SK-N-SH (cell line): ENCODE measurements around the gene DSE. TPM values are rescaled to one million over a fixed set of nuclear protein-coding genes. Genes with fewer than 3 reads are reported as not detected.

Source experiments
- CTCF ChIA-PET: fragments of 300-600, 350-600 bp; formaldehyde crosslinking; extraction: SDS; loops from one replicate; lab custom pipeline; 2021; lab: Yijun Ruan, JAX
- POLR2A ChIA-PET: fragments of 350-600 bp; sonication (Branson Sonifier 250); formaldehyde crosslinking; extraction: SDS; loops from one replicate; lab custom pipeline; 2020; ENCODE audit warnings: antibody characterized with exemption, inconsistent platforms; lab: Yijun Ruan, JAX
- DNase-seq: peaks from one replicate; pipeline ENCODE4 v3.0.0; 2012
- H2AFZ ChIP-seq: fragments of 200-600 bp; sonication (generic); 2 replicates; pipeline ENCODE4 v1.8.1; 2016; ENCODE audit warnings: antibody characterized with exemption, mild to moderate bottlenecking, low read depth
- H3F3A ChIP-seq: fragments of 200-600 bp; sonication (generic); replicated peaks from 2 replicates; pipeline ENCODE3; 2016; ENCODE audit warnings: antibody characterized with exemption, mild to moderate bottlenecking; ENCODE audit not compliant: insufficient read depth
- H3K27ac ChIP-seq, 2 experiments: fragments of 200-500 bp in 1 of 2; fragments of 200-600 bp in 1 of 2; sonication (Bioruptor generic) in 1 of 2; sonication (generic), shearing (Covaris generic) in 1 of 2; 2 replicates each; pipeline versions ENCODE4 v1.5.1 to v1.6.1; 2014 to 2016; ENCODE audit warnings: low read depth in 2 of 2, inconsistent platforms in 1 of 2, low read length in 1 of 2, mild to moderate bottlenecking in 1 of 2, mixed read lengths in 1 of 2
- H3K27me3 ChIP-seq: fragments of 200-600 bp; sonication (generic), shearing (Covaris generic); 2 replicates; pipeline ENCODE4 v1.6.1; 2016; ENCODE audit warnings: mixed run types; ENCODE audit not compliant: insufficient read depth
- H3K36me3 ChIP-seq, 2 experiments: fragments of 200-500 bp in 1 of 2; fragments of 200-600 bp in 1 of 2; sonication (Bioruptor generic) in 1 of 2; sonication (generic) in 1 of 2; replicated peaks in 1 of 2; 2 replicates each; pipeline versions ENCODE3 to v1.5.1; 2014 to 2016; ENCODE audit warnings: low read length in 1 of 2, mild to moderate bottlenecking in 1 of 2; ENCODE audit not compliant: insufficient read depth in 2 of 2, control insufficient read depth in 1 of 2
- H3K4me1 ChIP-seq, 2 experiments: fragments of 200-500 bp in 1 of 2; fragments of 200-600 bp in 1 of 2; sonication (Bioruptor generic) in 1 of 2; sonication (generic), shearing (Covaris generic) in 1 of 2; 2 replicates each; pipeline versions ENCODE4 v1.5.1 to v1.6.1; 2014 to 2016; ENCODE audit warnings: low read depth in 1 of 2, low read length in 1 of 2, mixed run types in 1 of 2; ENCODE audit not compliant: insufficient read depth in 2 of 2, control insufficient read depth in 1 of 2
- H3K4me2 ChIP-seq: fragments of 200-600 bp; sonication (generic), shearing (Covaris generic); 2 replicates; pipeline ENCODE4 v1.6.1; 2017; ENCODE audit warnings: mixed run types
- H3K4me3 ChIP-seq, 2 experiments: fragments of 200-500 bp in 1 of 2; fragments of 200-600 bp in 1 of 2; sonication (Bioruptor generic) in 1 of 2; sonication (generic), shearing (Covaris generic) in 1 of 2; 2 replicates each; pipeline versions ENCODE4 v1.5.1 to v1.8.1; 2014 to 2016; ENCODE audit warnings: low read depth in 2 of 2, inconsistent platforms in 1 of 2, low read length in 1 of 2, mild to moderate bottlenecking in 1 of 2, mixed read lengths in 1 of 2, moderate library complexity in 1 of 2
- H3K79me2 ChIP-seq: fragments of 200-600 bp; sonication (generic); 2 replicates; pipeline ENCODE4 v1.8.1; 2017; ENCODE audit warnings: mild to moderate bottlenecking; ENCODE audit not compliant: insufficient read depth
- H3K9ac ChIP-seq: fragments of 200-600 bp; sonication (generic); 2 replicates; pipeline ENCODE4 v1.6.1; 2017; ENCODE audit warnings: mixed run types
- H3K9me2 ChIP-seq: fragments of 200-600 bp; sonication (generic); 2 replicates; pipeline ENCODE4 v1.6.1; 2017; ENCODE audit warnings: mixed run types
- H3K9me3 ChIP-seq: fragments of 200-600 bp; sonication (generic); 2 replicates; pipeline ENCODE4 v1.6.1; 2017; ENCODE audit warnings: mixed run types, mild to moderate bottlenecking, moderate library complexity
- H4K20me1 ChIP-seq: fragments of 200-600 bp; sonication (generic); 2 replicates; pipeline ENCODE4 v1.6.1; 2017; ENCODE audit warnings: mild to moderate bottlenecking, mixed run types; ENCODE audit not compliant: insufficient read depth
- CHD2 ChIP-seq: fragments of 150-350 bp; IDR thresholded peaks from 2 replicates; pipeline ENCODE4 v1.6.1; 2018; ENCODE audit warnings: low read length; ENCODE audit not compliant: partially characterized antibody
- EP300 ChIP-seq, 2 experiments: IDR thresholded peaks; 2 replicates each; pipeline versions ENCODE4 v1.4.0 to v1.6.1; 2012; ENCODE audit warnings: borderline replicate concordance in 1 of 2, low read depth in 1 of 2, low read length in 1 of 2
- EZH2phosphoT487 ChIP-seq: fragments of 200-600 bp; sonication (generic); IDR thresholded peaks from 2 replicates; pipeline ENCODE4 v1.6.1; 2017; ENCODE audit warnings: low read depth, mixed run types, mild to moderate bottlenecking, antibody characterized with exemption, moderate library complexity, borderline replicate concordance
- FOSL2 ChIP-seq: IDR thresholded peaks from 2 replicates; pipeline ENCODE4 v1.4.0; 2012; ENCODE audit warnings: low read depth, mild to moderate bottlenecking, moderate library complexity, borderline replicate concordance
- FOXJ3 ChIP-seq: sonication (generic); formaldehyde crosslinking; IDR thresholded peaks from 2 replicates; pipeline ENCODE4 v1.5.1; 2020; ENCODE audit warnings: mild to moderate bottlenecking, missing genetic modification reagents
- RXRA ChIP-seq: IDR thresholded peaks from 2 replicates; pipeline ENCODE4 v1.4.0; 2012; ENCODE audit warnings: low read depth, mild to moderate bottlenecking, borderline replicate concordance
- TAF1 ChIP-seq: IDR thresholded peaks from 2 replicates; pipeline ENCODE4 v1.6.1; 2012; ENCODE audit warnings: low read depth, mild to moderate bottlenecking, low read length, moderate library complexity, borderline replicate concordance
- TCF12 ChIP-seq: IDR thresholded peaks from 2 replicates; pipeline ENCODE4 v1.4.0; 2012
- USF1 ChIP-seq: IDR thresholded peaks from 2 replicates; pipeline ENCODE4 v1.4.0; 2012; ENCODE audit warnings: low read depth, borderline replicate concordance
- YY1 ChIP-seq: IDR thresholded peaks from 2 replicates; pipeline ENCODE4 v1.4.0; 2012; ENCODE audit warnings: low read depth, mild to moderate bottlenecking
- ZBTB33 ChIP-seq: IDR thresholded peaks from 2 replicates; pipeline ENCODE4 v1.4.0; 2012; ENCODE audit warnings: low read depth, borderline replicate concordance
- WGBS: methylation state at CpG from one replicate; pipeline ENCODE4 v1.1.6; 2017; ENCODE audit warnings: low lambda C conversion rate; 5-methylcytosine and 5-hydroxymethylcytosine counted together
- polyA plus RNA-seq, 3 experiments: library from polyadenylated mRNA; depleted of rRNA; stranded (reverse); fragments of >200 nt; gene quantifications; 2 replicates each; pipeline ENCODE4 v1.2.3, GENCODE V29; 2012
- TF ChIP-seq, protein P1 (sequence below): IDR thresholded peaks from 2 replicates; pipeline ENCODE4 v1.4.0; 2012; ENCODE audit warnings: low read depth

Gene DSE
- polyA plus RNA-seq, 1 of the 3 experiments (the other 2 are of a cell fraction): 12.7 TPM

- Histone ChIP-seq H3K27ac (no peak overlapping the region), H3K9me2 (no peaks in the 10 kb centered on the region), H2AFZ (no peak overlapping the region), H3F3A (peaks cover 2% of the 10 kb centered on the region), H4K20me1 (no peaks in the 10 kb centered on the region), H3K79me2 (peaks cover 56% of the 10 kb centered on the region), H3K4me1 (no peaks in the 10 kb centered on the region; a peak in 2 of 4 replicates), H3K27me3 (no peaks in the 10 kb centered on the region), H3K9ac (no peak overlapping the region), H3K4me3 (no peak overlapping the region), H3K9me3 (no peaks in the 10 kb centered on the region), H3K4me2 (no peak overlapping the region), H3K36me3 (peaks cover 0 to 3% of the 10 kb centered on the region in 2 experiments)
- POLR2A ChIA-PET: no interaction called here
- 92% methylated on average over 4 of the region's 4 CpGs for WGBS
- DNase-seq: no peak
- CTCF ChIA-PET: interaction anchor here (0.8 kb wide), 1 partner anchor 15 kb away, joined by 3 read pairs; no protein-coding TSS in a partner anchor
- no peak for TF ChIP-seq YY1
These were observed 5.4 kb downstream of the DSE start for GRCh38 chr6:116376149-116376548.

DNA sequence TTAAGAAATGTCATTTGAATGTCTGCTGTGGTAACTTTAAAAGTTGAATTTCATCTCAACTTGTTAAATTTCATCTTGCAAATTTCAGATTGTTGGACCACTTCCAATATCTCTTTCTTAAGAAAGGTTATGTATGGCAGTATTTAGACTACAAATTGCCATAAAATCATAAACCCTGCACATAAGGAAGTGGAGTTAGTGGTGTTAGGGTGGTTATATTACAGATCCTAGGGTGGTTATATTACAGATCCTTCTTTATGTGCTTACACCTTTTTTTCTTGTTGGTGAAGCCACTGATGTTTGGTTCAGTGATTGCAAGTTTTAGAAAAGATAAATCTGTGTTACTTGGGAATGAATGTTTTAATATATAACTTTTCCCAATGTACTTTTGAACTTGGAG is 9.0 kb downstream of the DSE start:
- H3K4me3 ChIP-seq: no peak overlapping the region
- POLR2A ChIA-PET: no interaction called here
- H4K20me1 ChIP-seq: no peaks in the 10 kb centered on the region
- H3F3A ChIP-seq: peaks cover 3% of the 10 kb centered on the region
- no peak overlapping the region for H3K9ac ChIP-seq
- no peak overlapping the region for H3K27ac ChIP-seq
- H2AFZ ChIP-seq: no peak overlapping the region
- no peaks in the 10 kb centered on the region for H3K9me2 ChIP-seq
- no peaks in the 10 kb centered on the region for H3K9me3 ChIP-seq
- CTCF ChIA-PET: no interaction called here
- H3K27me3 ChIP-seq: no peaks in the 10 kb centered on the region
- peaks cover 0 to 1% of the 10 kb centered on the region in 2 experiments; a peak in 1 of 4 replicates for H3K4me1 ChIP-seq
- no peak for DNase-seq
- H3K36me3 ChIP-seq: peaks cover 0 to 3% of the 10 kb centered on the region in 2 experiments
- TF ChIP-seq ZBTB33: no peak
- TF ChIP-seq FOSL2: no peak
- TF ChIP-seq, protein P1, sequence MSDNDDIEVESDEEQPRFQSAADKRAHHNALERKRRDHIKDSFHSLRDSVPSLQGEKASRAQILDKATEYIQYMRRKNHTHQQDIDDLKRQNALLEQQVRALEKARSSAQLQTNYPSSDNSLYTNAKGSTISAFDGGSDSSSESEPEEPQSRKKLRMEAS: no peak
- no peak for TF ChIP-seq TCF12
- TF ChIP-seq USF1: no peak
- no peak for TF ChIP-seq CHD2
- no peak for TF ChIP-seq FOXJ3 (CRISPR knock-in tag)
- no peak for TF ChIP-seq TAF1
- TF ChIP-seq EP300 (IDR thresholded peaks at IDR 0.05; ENCODE audit: borderline replicate concordance in 1 of 2, low read depth in 1 of 2, low read length in 1 of 2): no peak
- no peak for TF ChIP-seq RXRA
- no peak for TF ChIP-seq EZH2phosphoT487
- H3K4me2 ChIP-seq: no peak overlapping the region
- peaks cover 47% of the 10 kb centered on the region for H3K79me2 ChIP-seq
